Adrenal gland (tissue), 12 donors: ENCODE measurements around the gene CACNA1A. TPM values are rescaled to one million over a fixed set of nuclear protein-coding genes. Genes with fewer than 3 reads are reported as not detected.

Source experiments
- DNase-seq, 7 donors: peaks; one replicate each; pipeline ENCODE4 v3.0.0-alpha.2; 2019 to 2020
- H3K27ac ChIP-seq, 5 donors: fragments of 200-600 bp; sonication (generic) in 4 of 5; 1 replicate in 3 of 5; 2 replicates in 2 of 5; pipeline versions ENCODE4 v1.5.1 to v1.8.0; 2016 to 2020; ENCODE audit warnings: mild to moderate bottlenecking in 1 of 5
- H3K27me3 ChIP-seq: fragments of 200-600 bp; 2 replicates; pipeline ENCODE4 v1.8.0; 2021
- H3K36me3 ChIP-seq, 2 donors: fragments of 200-600 bp; replicated peaks in 1 of 2; 1 replicate in 1 of 2; 2 replicates in 1 of 2; pipeline versions ENCODE4 v1.5.1 to v1.8.0; 2018 to 2022
- H3K4me1 ChIP-seq, 2 donors: fragments of 200-600 bp; replicated peaks in 1 of 2; 1 replicate in 1 of 2; 2 replicates in 1 of 2; pipeline versions ENCODE4 v1.5.1 to v1.8.0; 2018 to 2021
- H3K4me3 ChIP-seq, 4 donors: fragments of 200-600 bp; sonication (generic) in 3 of 4; one replicate each; pipeline ENCODE4 v1.5.1; 2016 to 2018
- H3K9me3 ChIP-seq, 3 donors: fragments of 200-600 bp; sonication (generic) in 1 of 3; replicated peaks in 1 of 3; 1 replicate in 2 of 3; 2 replicates in 1 of 3; pipeline versions ENCODE4 v1.5.1 to v1.8.0; 2016 to 2021
- POLR2A ChIP-seq, 2 donors: fragments of 450-650 bp; IDR thresholded peaks; one replicate each; pipeline ENCODE4 v1.6.1; 2017; ENCODE audit warnings: antibody characterized with exemption in 2 of 2, mild to moderate bottlenecking in 2 of 2, moderate library complexity in 1 of 2
- WGBS, 4 donors: extraction: QIAGEN DNeasy Blood & Tissue Kit in 2 of 4; methylation state at CpG; one replicate each; pipeline versions ENCODE4 v1.1.5 to v1.1.7; 2013 to 2017; 5-methylcytosine and 5-hydroxymethylcytosine counted together
- intact Hi-C, 2 donors: fragments of 100-400 bp; cut with DNase I; formaldehyde crosslinking; loops; one replicate each; pipeline versions ENCODE4 v1.14.1 to v1.15.0; 2022 to 2023
- polyA plus RNA-seq, 3 donors: library from polyadenylated mRNA; stranded (reverse); fragments of 200-250 nt in 2 of 3; fragments of 350-450 nt in 1 of 3; fragmentation: Illumina TruSeq in 1 of 3; extraction: RNeasy Lipid Tissue Mini Kit (QIAGEN cat#74804) in 1 of 3; gene quantifications; one replicate each; pipeline ENCODE4 v1.2.3, GENCODE V29; 2013 to 2014
- total RNA-seq, 9 donors: library from RNA; depleted of rRNA in 4 of 9; stranded (reverse); fragments of >200 nt in 4 of 9; fragments of 120-200 nt in 1 of 9; fragmentation: NEBNext Ultra II Directional in 1 of 9; extraction: Animal tissue kit (Norgen Biotek cat#: 25700) in 1 of 9; gene quantifications; one replicate each; pipeline versions ENCODE4 v1.1.0 to v1.2.4, GENCODE V29; 2013 to 2023
- TF ChIP-seq, protein P1 (sequence below), 6 experiments: fragments of 450-650 bp in 4 of 6; fragments of 200-600 bp in 2 of 6; sonication (generic) in 1 of 6; IDR thresholded peaks; 1 replicate in 5 of 6; 2 replicates in 1 of 6; pipeline versions ENCODE4 v1.5.1 to v1.8.0; 2016 to 2021; ENCODE audit warnings: antibody characterized with exemption in 6 of 6, mild to moderate bottlenecking in 2 of 6, moderate library complexity in 1 of 6
- donor health status: healthy with polysubstance abuse.
- donor health status: Bipolar disorder and iron deficiency.
- donor health status: DM: yes; HTN: yes; CAD: no.
- donor health status: DM: no; HTN: no; CAD: no.
- donor health status: DM: no; HTN: no; CAD: no.
- donor health status: DM: yes; HTN: yes; CAD: no.

The CACNA1A gene
- total and polyA plus RNA-seq, 12 donors, result 0.28 to 35.4 (median 2.8) TPM; not detected in 1

DNA sequence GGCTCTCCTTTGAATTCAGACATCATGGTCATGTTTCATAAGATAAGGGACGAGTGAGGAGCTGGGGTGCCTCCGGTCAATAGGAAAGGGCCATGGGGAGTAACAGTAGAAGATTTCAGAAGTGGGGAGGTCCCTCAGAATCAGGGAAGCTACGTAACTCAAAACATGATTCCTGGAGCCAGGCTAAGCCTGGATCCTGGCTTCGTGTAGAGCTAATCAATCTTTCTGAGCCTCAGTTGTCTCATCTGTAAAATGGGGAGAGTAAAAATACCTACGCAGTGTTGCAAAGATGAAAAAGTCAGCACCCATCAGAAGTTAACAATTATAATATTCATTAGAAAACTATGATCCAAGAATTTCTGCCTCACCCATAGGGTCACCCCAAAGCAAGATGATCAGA, 106.5 kb downstream of the CACNA1A start:
- TF ChIP-seq, protein P1, sequence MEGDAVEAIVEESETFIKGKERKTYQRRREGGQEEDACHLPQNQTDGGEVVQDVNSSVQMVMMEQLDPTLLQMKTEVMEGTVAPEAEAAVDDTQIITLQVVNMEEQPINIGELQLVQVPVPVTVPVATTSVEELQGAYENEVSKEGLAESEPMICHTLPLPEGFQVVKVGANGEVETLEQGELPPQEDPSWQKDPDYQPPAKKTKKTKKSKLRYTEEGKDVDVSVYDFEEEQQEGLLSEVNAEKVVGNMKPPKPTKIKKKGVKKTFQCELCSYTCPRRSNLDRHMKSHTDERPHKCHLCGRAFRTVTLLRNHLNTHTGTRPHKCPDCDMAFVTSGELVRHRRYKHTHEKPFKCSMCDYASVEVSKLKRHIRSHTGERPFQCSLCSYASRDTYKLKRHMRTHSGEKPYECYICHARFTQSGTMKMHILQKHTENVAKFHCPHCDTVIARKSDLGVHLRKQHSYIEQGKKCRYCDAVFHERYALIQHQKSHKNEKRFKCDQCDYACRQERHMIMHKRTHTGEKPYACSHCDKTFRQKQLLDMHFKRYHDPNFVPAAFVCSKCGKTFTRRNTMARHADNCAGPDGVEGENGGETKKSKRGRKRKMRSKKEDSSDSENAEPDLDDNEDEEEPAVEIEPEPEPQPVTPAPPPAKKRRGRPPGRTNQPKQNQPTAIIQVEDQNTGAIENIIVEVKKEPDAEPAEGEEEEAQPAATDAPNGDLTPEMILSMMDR (IDR thresholded peaks at IDR 0.05), result no peak
- no peak for TF ChIP-seq POLR2A (IDR thresholded peaks at IDR 0.05)
- intact Hi-C loops, result no loop called here
- H3K36me3 ChIP-seq, result no peaks in the 10 kb centered on the region
- H3K4me3 ChIP-seq, result no peak overlapping the region
- WGBS, 4 donors, result 65 to 75% (median 68%) methylated on average over 5 of the region's 5 CpGs
- no peak overlapping the region for H3K27ac ChIP-seq
- no peaks in the 10 kb centered on the region for H3K9me3 ChIP-seq
- no peaks in the 10 kb centered on the region for H3K27me3 ChIP-seq
- DNase-seq, result no peak
- H3K4me1 ChIP-seq, result no peaks in the 10 kb centered on the region

DNA sequence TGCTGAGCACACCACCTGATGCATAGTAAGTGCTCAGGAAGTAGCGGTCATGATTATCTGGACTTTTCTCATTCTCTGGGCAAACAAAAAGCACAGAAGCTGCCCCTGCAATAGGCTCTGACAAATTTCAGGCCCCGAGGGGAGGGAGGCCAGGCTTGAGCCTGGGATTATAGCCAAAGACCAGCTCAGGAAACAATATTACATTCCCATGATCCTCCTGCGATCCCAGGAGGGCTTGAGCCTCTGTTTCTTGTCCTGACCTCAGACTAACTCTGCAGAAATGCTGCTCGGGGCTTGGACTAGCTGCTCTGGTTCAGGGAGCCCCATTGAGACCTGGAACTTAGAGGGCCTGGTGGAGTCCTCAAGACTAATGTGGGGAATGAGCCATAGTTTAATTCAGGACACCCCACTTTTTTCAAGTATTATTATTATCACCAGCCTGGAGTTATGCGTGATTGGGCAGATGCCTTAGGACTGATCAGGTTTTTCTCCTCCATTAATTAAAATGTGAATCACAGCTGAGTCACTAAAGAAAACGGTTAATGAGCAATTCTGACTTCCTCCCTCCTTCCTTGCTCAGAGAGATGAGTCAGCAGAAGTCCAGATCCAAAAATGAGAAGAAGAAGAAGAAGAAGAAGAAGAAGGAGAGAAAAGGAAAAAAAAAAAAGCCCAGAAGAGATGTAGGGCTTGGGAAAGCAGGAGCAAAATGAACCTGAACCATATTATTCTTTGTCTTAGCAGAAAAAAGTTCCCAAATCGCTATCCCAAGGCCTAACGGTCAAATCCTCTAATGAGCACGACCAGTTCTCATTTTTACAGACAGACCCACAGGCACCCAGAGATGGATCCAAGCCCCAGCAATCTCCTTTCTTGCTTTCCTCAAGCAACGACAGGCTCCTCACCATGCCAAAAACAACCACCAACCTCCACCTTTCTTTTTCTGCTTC, 107.2 kb downstream of the CACNA1A start:
- H3K4me1 ChIP-seq, result no peaks in the 10 kb centered on the region
- H3K27me3 ChIP-seq, result no peaks in the 10 kb centered on the region
- peak in 3 of 7 donors; percentile 1 to 17 (median 14) for DNase-seq
- H3K27ac ChIP-seq, result no peak overlapping the region
- H3K36me3 ChIP-seq, result no peaks in the 10 kb centered on the region
- 50 to 57% (median 56%) methylated on average over 7 to 10 of the region's 10 CpGs for WGBS, 4 donors
- TF ChIP-seq, protein P1 (IDR thresholded peaks at IDR 0.05), result no peak
- no peak for TF ChIP-seq POLR2A (IDR thresholded peaks at IDR 0.05)
- intact Hi-C loops, result no loop called here
- H3K4me3 ChIP-seq, result no peak overlapping the region
- H3K9me3 ChIP-seq, result no peaks in the 10 kb centered on the region

DNA sequence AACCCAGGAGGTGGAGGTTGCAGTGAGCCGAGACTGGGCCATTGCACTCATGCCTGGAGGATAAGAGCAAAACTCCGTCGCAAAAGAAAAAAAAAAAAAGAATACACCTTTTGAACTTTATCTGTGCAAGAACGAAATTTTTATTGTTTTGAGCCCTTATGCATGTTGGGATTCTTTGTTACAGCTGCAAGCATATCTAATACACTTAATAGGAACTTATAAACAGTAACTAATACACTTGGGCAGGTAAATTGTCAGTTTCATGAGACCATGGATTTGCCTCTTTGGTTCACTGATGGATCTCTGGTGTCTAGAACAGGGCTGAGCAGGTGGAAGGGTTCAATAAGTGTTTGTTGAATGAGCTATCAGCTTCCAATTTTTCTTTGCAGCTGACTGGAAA, 108.1 kb downstream of the CACNA1A start:
- H3K4me1 ChIP-seq, result no peaks in the 10 kb centered on the region
- no peak overlapping the region for H3K27ac ChIP-seq
- DNase-seq, result no peak
- intact Hi-C loops, result no loop called here
- no peaks in the 10 kb centered on the region for H3K9me3 ChIP-seq
- no peaks in the 10 kb centered on the region for H3K27me3 ChIP-seq
- 77 to 92% (median 86%) methylated on average over 4 of the region's 4 CpGs for WGBS, 4 donors
- no peaks in the 10 kb centered on the region for H3K36me3 ChIP-seq
- TF ChIP-seq, protein P1 (IDR thresholded peaks at IDR 0.05), result no peak
- no peak for TF ChIP-seq POLR2A (IDR thresholded peaks at IDR 0.05)
- no peak overlapping the region for H3K4me3 ChIP-seq

DNA sequence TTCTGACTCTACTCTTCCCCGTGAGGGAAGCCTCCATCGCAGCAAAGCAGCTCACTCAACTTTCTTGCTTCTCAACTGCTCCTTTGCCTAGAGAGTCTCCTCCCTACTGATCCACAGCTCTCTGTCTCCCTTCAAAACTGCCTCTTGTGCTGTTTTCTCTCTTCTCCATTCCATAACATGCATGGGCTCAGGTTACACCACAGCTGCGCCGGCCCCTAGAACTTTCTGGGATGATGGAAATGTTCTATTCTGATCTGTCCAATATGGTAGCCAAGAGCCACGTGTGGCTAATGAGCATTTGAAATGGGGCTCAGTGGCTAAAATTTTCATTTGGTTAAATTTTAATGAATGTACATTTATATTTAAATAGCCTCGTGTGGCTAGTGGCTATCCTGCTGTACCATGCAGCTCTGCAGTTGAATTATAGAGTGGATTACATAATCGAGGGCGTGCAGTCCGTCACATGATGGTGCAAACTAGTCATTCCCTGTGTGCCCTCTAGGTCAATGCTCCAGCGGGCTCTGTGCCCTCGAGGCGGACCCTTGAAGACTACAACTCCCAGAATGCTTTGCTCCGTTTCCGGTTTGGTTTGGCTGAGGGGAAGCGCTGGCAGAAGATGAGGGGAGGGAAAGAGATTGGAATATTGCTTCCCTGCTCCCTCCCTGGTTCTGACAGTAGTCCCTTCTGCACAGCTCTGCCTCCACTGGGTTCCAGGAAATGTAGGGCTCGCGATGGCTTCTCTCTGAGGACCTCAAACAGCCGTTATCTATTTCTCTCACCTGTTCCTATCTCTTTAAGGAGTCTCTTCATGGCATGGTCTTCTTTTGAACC, 109.8 kb downstream of the CACNA1A start:
- Histone ChIP-seq H3K36me3 (no peaks in the 10 kb centered on the region), H3K9me3 (no peaks in the 10 kb centered on the region), H3K27me3 (no peaks in the 10 kb centered on the region), H3K4me1 (no peaks in the 10 kb centered on the region), H3K27ac (no peak overlapping the region), H3K4me3 (no peak overlapping the region)
- peak; percentile 36 to 76 (median 63) for DNase-seq
- intact Hi-C loops, result no loop called here
- WGBS, 4 donors, result 24 to 30% (median 27%) methylated on average over 16 to 18 of the region's 18 CpGs
- TF ChIP-seq, protein P1 (IDR thresholded peaks at IDR 0.05), result peak in 1 of 6 experiments; percentile 9
- no peak for TF ChIP-seq POLR2A (IDR thresholded peaks at IDR 0.05)
